Mesendoderm (in vitro differentiated cells): Measurements from ENCODE around the gene LAMA3.

Experiments
- DNase-seq: peaks from one replicate; pipeline ENCODE4 v3.0.0; 2013
- H2AK5ac ChIP-seq: 2 replicates; pipeline ENCODE4 v1.6.1; 2013; ENCODE audit warnings: low read length, inconsistent platforms
- H2BK120ac ChIP-seq: 2 replicates; pipeline ENCODE4 v1.6.1; 2013; ENCODE audit warnings: low read depth, mild to moderate bottlenecking, low read length, moderate library complexity, mixed read lengths
- H2BK15ac ChIP-seq: replicated peaks from 2 replicates; pipeline ENCODE4 v1.6.1; 2013; ENCODE audit warnings: low read depth, mild to moderate bottlenecking, moderate library complexity
- H2BK5ac ChIP-seq: 2 replicates; pipeline ENCODE4 v1.6.1; 2013; ENCODE audit warnings: low read length, inconsistent platforms
- H3K18ac ChIP-seq: 2 replicates; pipeline ENCODE4 v1.6.1; 2013; ENCODE audit warnings: mild to moderate bottlenecking, low read length, mixed read lengths
- H3K23ac ChIP-seq: one replicate; pipeline ENCODE4 v1.6.1; 2013; ENCODE audit warnings: low read length
- H3K27ac ChIP-seq: 2 replicates; pipeline ENCODE4 v1.5.1; 2013; ENCODE audit warnings: low read depth, mild to moderate bottlenecking, inconsistent platforms, low read length, moderate library complexity
- H3K27me3 ChIP-seq: 2 replicates; pipeline ENCODE4 v1.6.1; 2013; ENCODE audit warnings: low read length, control low read depth, mild to moderate bottlenecking, inconsistent platforms; ENCODE audit not compliant: insufficient read depth, poor library complexity
- H3K36me3 ChIP-seq: 2 replicates; pipeline ENCODE4 v1.6.1; 2013; ENCODE audit warnings: low read length, inconsistent platforms; ENCODE audit not compliant: control insufficient read depth, insufficient read depth
- H3K4ac ChIP-seq: one replicate; pipeline ENCODE4 v1.6.1; 2013; ENCODE audit warnings: low read depth, mild to moderate bottlenecking, low read length, moderate library complexity
- H3K4me1 ChIP-seq: 2 replicates; pipeline ENCODE4 v1.6.1; 2013; ENCODE audit warnings: low read depth, low read length, inconsistent platforms; ENCODE audit not compliant: control insufficient read depth
- H3K4me2 ChIP-seq: 2 replicates; pipeline ENCODE4 v1.6.1; 2013; ENCODE audit warnings: low read length
- H3K4me3 ChIP-seq: 2 replicates; pipeline ENCODE4 v1.5.1; 2013; ENCODE audit warnings: mild to moderate bottlenecking, low read length
- H3K56ac ChIP-seq: one replicate; pipeline ENCODE4 v1.6.1; 2013; ENCODE audit warnings: low read length
- H3K79me1 ChIP-seq: 2 replicates; pipeline ENCODE4 v1.6.1; 2013; ENCODE audit warnings: low read length, inconsistent platforms
- H3K79me2 ChIP-seq: 2 replicates; pipeline ENCODE4 v1.6.1; 2013; ENCODE audit warnings: mild to moderate bottlenecking, low read length; ENCODE audit not compliant: control insufficient read depth, insufficient read depth
- H3K9ac ChIP-seq: 2 replicates; pipeline ENCODE4 v1.6.1; 2013; ENCODE audit warnings: low read length, inconsistent platforms
- H4K5ac ChIP-seq: one replicate; pipeline ENCODE4 v1.6.1; 2013; ENCODE audit warnings: low read length
- H4K8ac ChIP-seq: one replicate; pipeline ENCODE4 v1.6.1; 2013; ENCODE audit warnings: low read depth, mild to moderate bottlenecking, control low read depth, low read length, moderate library complexity
- WGBS: extraction: QIAGEN DNeasy Blood & Tissue Kit; methylation state at CpG from one replicate; pipeline ENCODE4 v1.1.7; 2013; ENCODE audit warnings: low lambda C conversion rate, missing lambda C conversion rate; ENCODE audit not compliant: insufficient coverage; ENCODE audit errors: extremely low coverage; 5-methylcytosine and 5-hydroxymethylcytosine counted together

LAMA3 gene

DNA sequence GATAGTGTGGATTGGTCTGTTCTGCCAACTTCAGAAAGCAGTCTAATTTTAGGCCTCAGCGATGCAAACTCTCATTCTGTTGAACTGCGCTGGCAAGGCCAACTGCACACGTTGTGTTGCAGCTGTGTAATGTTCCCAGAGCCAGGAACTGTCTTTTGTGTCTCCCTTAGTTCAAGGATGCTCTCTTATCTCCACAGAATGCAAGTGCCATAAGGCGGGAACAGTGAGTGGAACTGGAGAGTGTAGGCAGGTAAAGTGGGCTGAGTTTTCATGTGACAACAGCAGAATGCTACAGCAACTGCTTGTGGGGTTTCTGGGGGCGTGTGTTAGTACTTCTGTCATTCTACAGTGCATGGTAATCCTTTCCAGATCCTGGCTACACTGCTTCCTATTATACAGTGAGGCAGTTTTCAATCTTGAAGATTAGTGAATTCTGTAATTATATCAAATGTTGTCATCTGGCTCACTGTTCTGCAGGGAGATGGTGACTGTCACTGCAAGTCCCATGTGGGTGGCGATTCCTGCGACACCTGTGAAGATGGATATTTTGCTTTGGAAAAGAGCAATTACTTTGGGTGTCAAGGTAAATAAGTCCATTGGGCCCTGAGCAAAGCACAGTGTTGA, 125.8 kb downstream of the LAMA3 start:
- H3K18ac ChIP-seq = no peak overlapping the region
- no peak overlapping the region for H3K4me2 ChIP-seq
- no peaks in the 10 kb centered on the region for H3K4me1 ChIP-seq
- no peak overlapping the region for H4K5ac ChIP-seq
- no peak overlapping the region for H3K56ac ChIP-seq
- H3K4ac ChIP-seq = no peak overlapping the region
- H3K79me2 ChIP-seq = no peaks in the 10 kb centered on the region
- H3K79me1 ChIP-seq = no peaks in the 10 kb centered on the region
- no CpG with 5 or more reads among the region's 7 CpGs for WGBS
- DNase-seq = no peak
- H3K4me3 ChIP-seq = no peak overlapping the region
- H2AK5ac ChIP-seq = no peak overlapping the region
- H3K27ac ChIP-seq = no peak overlapping the region
- no peaks in the 10 kb centered on the region for H3K27me3 ChIP-seq
- no peak overlapping the region for H4K8ac ChIP-seq
- H2BK5ac ChIP-seq = no peak overlapping the region
- H2BK120ac ChIP-seq = no peak overlapping the region
- H3K9ac ChIP-seq = no peak overlapping the region
- H2BK15ac ChIP-seq = no peak overlapping the region
- H3K36me3 ChIP-seq = no peaks in the 10 kb centered on the region
- H3K23ac ChIP-seq = no peak overlapping the region

- no CpG with 5 or more reads among the region's 6 CpGs for WGBS
- H3K27ac ChIP-seq = no peak overlapping the region
Measured at GRCh38 chr18:23816021-23816420, 126.8 kb downstream of the LAMA3 start.

DNA sequence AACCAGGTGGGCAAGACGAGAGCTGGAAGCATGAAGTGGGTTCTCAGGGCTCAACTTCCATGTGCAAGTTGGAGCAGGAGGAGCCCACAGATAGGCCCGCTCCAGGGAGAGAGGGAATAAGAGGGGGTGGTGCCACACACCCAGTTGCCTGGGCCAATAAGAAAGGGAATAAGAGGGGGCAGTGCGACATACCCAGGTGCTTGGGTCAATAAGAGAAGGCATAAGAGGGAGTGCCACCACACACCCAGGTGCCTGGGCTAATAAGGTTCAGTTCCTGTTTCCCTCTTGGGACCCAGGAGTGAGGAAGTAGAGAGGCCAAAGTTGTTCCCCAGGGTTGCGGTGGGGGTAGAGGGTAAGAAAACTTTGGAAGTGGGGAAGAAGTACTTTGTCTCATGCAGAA, 127.5 kb downstream of the LAMA3 start:
- Histone ChIP-seq H4K5ac (no peak overlapping the region), H2AK5ac (no peak overlapping the region), H3K23ac (no peak overlapping the region), H3K27me3 (no peaks in the 10 kb centered on the region), H3K27ac (no peak overlapping the region), H3K79me1 (no peaks in the 10 kb centered on the region), H3K79me2 (no peaks in the 10 kb centered on the region), H3K56ac (no peak overlapping the region), H2BK120ac (no peak overlapping the region), H3K36me3 (no peaks in the 10 kb centered on the region), H3K4me3 (no peak overlapping the region), H2BK15ac (no peak overlapping the region), H3K18ac (no peak overlapping the region), H4K8ac (no peak overlapping the region), H3K9ac (no peak overlapping the region), H2BK5ac (no peak overlapping the region), H3K4ac (no peak overlapping the region), H3K4me1 (no peaks in the 10 kb centered on the region), H3K4me2 (no peak overlapping the region)
- DNase-seq = no peak
- WGBS = no CpG with 5 or more reads among the region's 4 CpGs

More at GRCh38 chr18:23816021-23816420, 126.8 kb downstream of the LAMA3 start:
- Histone ChIP-seq H2BK15ac (no peak overlapping the region), H3K4me2 (no peak overlapping the region), H3K36me3 (no peaks in the 10 kb centered on the region), H4K5ac (no peak overlapping the region), H3K18ac (no peak overlapping the region), H3K56ac (no peak overlapping the region), H3K4me3 (no peak overlapping the region), H3K9ac (no peak overlapping the region), H3K27me3 (no peaks in the 10 kb centered on the region), H4K8ac (no peak overlapping the region), H3K79me1 (no peaks in the 10 kb centered on the region), H3K79me2 (no peaks in the 10 kb centered on the region), H3K4me1 (no peaks in the 10 kb centered on the region), H2AK5ac (no peak overlapping the region), H2BK5ac (no peak overlapping the region), H3K23ac (no peak overlapping the region), H3K4ac (no peak overlapping the region), H2BK120ac (no peak overlapping the region)
- no peak for DNase-seq

- no CpG with 5 or more reads among the region's 1 CpG for WGBS
- Histone ChIP-seq H4K8ac (no peak overlapping the region), H2BK5ac (no peak overlapping the region), H2BK15ac (no peak overlapping the region), H2AK5ac (no peak overlapping the region), H3K27ac (no peak overlapping the region), H3K4me1 (no peaks in the 10 kb centered on the region), H3K27me3 (no peaks in the 10 kb centered on the region), H2BK120ac (no peak overlapping the region), H3K79me1 (no peaks in the 10 kb centered on the region), H3K36me3 (no peaks in the 10 kb centered on the region), H3K79me2 (no peaks in the 10 kb centered on the region), H3K18ac (no peak overlapping the region), H3K4ac (no peak overlapping the region), H4K5ac (no peak overlapping the region), H3K23ac (no peak overlapping the region), H3K4me3 (no peak overlapping the region), H3K4me2 (no peak overlapping the region), H3K56ac (no peak overlapping the region), H3K9ac (no peak overlapping the region)
- DNase-seq = no peak
Measured at GRCh38 chr18:23819001-23819400, 129.7 kb downstream of the LAMA3 start.

DNA sequence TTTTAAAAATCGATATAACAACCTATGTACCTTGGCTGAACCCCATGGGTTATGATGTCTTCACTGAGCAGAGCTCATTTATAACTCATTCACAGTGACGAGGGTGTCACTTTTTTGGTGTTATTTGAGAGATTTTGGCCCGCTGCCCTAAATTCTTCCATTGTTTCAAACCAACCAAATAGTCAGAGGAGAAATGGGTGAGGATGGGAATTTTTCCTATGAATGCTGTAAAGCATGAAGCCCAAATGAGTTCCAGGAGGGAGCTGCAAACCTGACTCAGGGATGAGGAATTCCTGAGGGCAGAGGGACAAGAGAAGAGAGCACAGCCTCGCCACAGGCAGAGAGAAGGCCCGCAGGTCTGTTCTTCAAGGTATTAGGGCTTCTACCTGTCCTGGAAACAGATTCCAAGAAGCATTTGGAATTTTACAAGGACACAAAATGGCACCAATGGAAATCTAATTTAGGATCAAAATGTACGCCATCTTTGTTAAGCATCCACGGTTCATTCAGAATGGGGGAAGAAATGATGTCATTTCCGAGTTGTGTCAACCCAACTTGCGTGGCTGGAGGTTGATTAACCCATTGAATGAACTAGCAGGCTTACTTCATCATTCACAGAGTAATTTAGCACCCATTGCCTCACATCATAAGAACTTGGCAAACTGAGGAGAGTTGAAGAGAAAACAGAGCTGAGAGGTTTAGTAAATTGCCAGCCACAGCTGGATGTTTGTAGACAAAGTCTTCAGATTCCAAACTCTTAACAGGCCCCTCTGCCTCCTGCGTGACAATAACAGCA, 133.5 kb downstream of the LAMA3 start:
- Histone ChIP-seq H2BK120ac (no peak overlapping the region), H3K18ac (no peak overlapping the region), H2BK15ac (no peak overlapping the region), H2BK5ac (no peak overlapping the region), H3K27me3 (no peaks in the 10 kb centered on the region), H3K27ac (no peak overlapping the region), H3K9ac (no peak overlapping the region), H3K4ac (no peak overlapping the region), H3K36me3 (no peaks in the 10 kb centered on the region), H3K4me3 (no peak overlapping the region), H3K4me2 (no peak overlapping the region), H3K56ac (no peak overlapping the region), H3K23ac (no peak overlapping the region), H4K8ac (no peak overlapping the region), H3K4me1 (no peaks in the 10 kb centered on the region), H3K79me2 (no peaks in the 10 kb centered on the region), H2AK5ac (no peak overlapping the region), H4K5ac (no peak overlapping the region), H3K79me1 (no peaks in the 10 kb centered on the region)
- peak; percentile 85 for DNase-seq
- no CpG with 5 or more reads among the region's 10 CpGs for WGBS
